SU-DHL-6 (cell line): ENCODE measurements around the gene TRPM3.

Source experiments
- CTCF ChIP-seq: fragments of 200-600 bp; sonication (generic); IDR thresholded peaks from one replicate; pipeline ENCODE4 v1.5.1; 2017; ENCODE audit warnings: antibody characterized with exemption, mild to moderate bottlenecking, low read length, moderate library complexity; ENCODE audit not compliant: insufficient read depth, poor library complexity, severe bottlenecking
- EZH2phosphoT487 ChIP-seq: fragments of 200-600 bp; sonication (generic), shearing (Covaris generic); conservative IDR thresholded peaks from 2 replicates; pipeline ENCODE4 v1.6.1; 2018; ENCODE audit warnings: mild to moderate bottlenecking, antibody characterized with exemption, low read length, moderate library complexity, mixed read lengths

GRCh38 chr9:70610287-70610644 lies 511.2 kb downstream of the TRPM3 start:
- TF ChIP-seq CTCF (no peak), EZH2phosphoT487 (no peak)
